HepG2 (cell line): ENCODE data around the gene RPRD1A. TPM values are rescaled to one million over a fixed set of nuclear protein-coding genes. Genes with fewer than 3 reads are reported as not detected.

Experiments
- ATAC-seq: fragments of 200-7000 bp; cut with Tn5 transposase; 3 replicates; pipeline ENCODE4 v1.9.1; 2020; ENCODE audit warnings: mild to moderate bottlenecking, moderate library complexity
- BruUV-seq: library from RNA; stranded (reverse); fragments of 400-500 nt; replicated peaks from 2 replicates; lab custom pipeline; 2021; lab: Mats Ljungman, UMichigan
- CTCF ChIA-PET: fragments of 300-600 bp; formaldehyde crosslinking; extraction: SDS; loops from one replicate; lab custom pipeline; 2021; ENCODE audit warnings: low total read pairs, inconsistent platforms, low intra/inter-chr PET ratio; lab: Yijun Ruan, JAX
- POLR2A ChIA-PET: fragments of 350-600 bp; sonication (Branson Sonifier 250); formaldehyde crosslinking; loops from one replicate; lab custom pipeline; 2020; ENCODE audit warnings: antibody characterized with exemption, inconsistent platforms; lab: Yijun Ruan, JAX
- DNase-seq: peaks from one replicate; pipeline ENCODE4 v3.0.0-alpha.2; 2015; ENCODE audit warnings: low spot score
- FAIRE-seq: peaks from 3 replicates; lab custom pipeline; 2011; peaks lifted over from hg19 to GRCh38; lab: Jason Lieb, UNC
- H2AFZ ChIP-seq: one replicate; pipeline ENCODE4 v1.6.1; 2011; ENCODE audit warnings: low read length, inconsistent platforms
- H3K27ac ChIP-seq: fragments of 300-600 bp; 3 replicates; pipeline ENCODE4 v1.8.0; 2011; ENCODE audit warnings: mixed run types, mild to moderate bottlenecking, mixed read lengths, low read length, inconsistent platforms; ENCODE audit not compliant: insufficient read depth; ENCODE audit errors: extremely low read length
- H3K27me3 ChIP-seq, 2 experiments: fragments of 200-600 bp in 1 of 2; 2 replicates in 1 of 2; 3 replicates in 1 of 2; pipeline versions ENCODE4 v1.6.0 to v1.8.0; 2011; ENCODE audit warnings: low read length in 2 of 2, mild to moderate bottlenecking in 2 of 2, moderate library complexity in 2 of 2, inconsistent platforms in 1 of 2; ENCODE audit not compliant: insufficient read depth in 2 of 2, control insufficient read depth in 1 of 2
- H3K36me3 ChIP-seq, 2 experiments: fragments of 200-600 bp in 1 of 2; replicated peaks in 1 of 2; 2 replicates in 1 of 2; 3 replicates in 1 of 2; pipeline versions ENCODE4 v1.5.1 to v1.8.0; 2011; ENCODE audit warnings: low read length in 2 of 2, inconsistent platforms in 1 of 2; ENCODE audit not compliant: insufficient read depth in 2 of 2, control insufficient read depth in 1 of 2
- H3K4me1 ChIP-seq: 2 replicates; pipeline ENCODE4 v1.5.1; 2012; ENCODE audit warnings: low read length, inconsistent platforms; ENCODE audit not compliant: insufficient read depth
- H3K4me2 ChIP-seq: 2 replicates; pipeline ENCODE4 v1.6.0; 2011; ENCODE audit warnings: low read depth, low read length, inconsistent platforms
- H3K4me3 ChIP-seq, 3 experiments: fragments of 200-600 bp in 1 of 3; sonication (generic), shearing (Covaris generic) in 1 of 3; replicated peaks in 1 of 3; 2 replicates each; pipeline ENCODE4 v1.5.1; 2011 to 2016; ENCODE audit warnings: low read length in 3 of 3, inconsistent platforms in 2 of 3, low read depth in 2 of 3, mild to moderate bottlenecking in 2 of 3, control low read depth in 1 of 3, mixed read lengths in 1 of 3; ENCODE audit not compliant: insufficient read depth in 1 of 3
- H3K79me2 ChIP-seq: one replicate; pipeline ENCODE4 v1.6.1; 2011; ENCODE audit warnings: low read length, inconsistent platforms; ENCODE audit not compliant: insufficient read depth
- H3K9ac ChIP-seq: 2 replicates; pipeline ENCODE4 v1.6.0; 2011; ENCODE audit warnings: mild to moderate bottlenecking, low read depth, low read length, inconsistent platforms; ENCODE audit not compliant: insufficient read depth
- H3K9me3 ChIP-seq: 2 replicates; pipeline ENCODE4 v1.5.1; 2012; ENCODE audit warnings: mild to moderate bottlenecking, low read length
- H4K20me1 ChIP-seq: 2 replicates; pipeline ENCODE4 v1.6.0; 2011; ENCODE audit warnings: inconsistent platforms, mild to moderate bottlenecking, low read length, moderate library complexity; ENCODE audit not compliant: insufficient read depth
- AKAP8 ChIP-seq: sonication (generic); formaldehyde crosslinking; IDR thresholded peaks from 2 replicates; pipeline ENCODE4 v1.5.1; 2020; ENCODE audit warnings: mild to moderate bottlenecking, missing genetic modification reagents
- ATAD3A ChIP-seq: sonication (generic); formaldehyde crosslinking; IDR thresholded peaks from 2 replicates; pipeline ENCODE4 v1.4.0; 2020; ENCODE audit warnings: missing genetic modification reagents
- PHF21A ChIP-seq: sonication (generic); formaldehyde crosslinking; IDR thresholded peaks from 2 replicates; pipeline ENCODE4 v1.5.0; 2020; ENCODE audit warnings: mild to moderate bottlenecking, missing genetic modification reagents
- SMYD3 ChIP-seq: sonication (generic); formaldehyde crosslinking; IDR thresholded peaks from 2 replicates; pipeline ENCODE4 v1.8.1; 2023; ENCODE audit warnings: mild to moderate bottlenecking, missing genetic modification reagents
- ZNF772 ChIP-seq: sonication (generic); formaldehyde crosslinking; IDR thresholded peaks from 2 replicates; pipeline ENCODE4 v1.5.0; 2020; ENCODE audit warnings: mild to moderate bottlenecking, missing genetic modification reagents
- ZSCAN25 ChIP-seq: sonication (generic); formaldehyde crosslinking; IDR thresholded peaks from 2 replicates; pipeline ENCODE4 v1.8.0; 2022; ENCODE audit warnings: mild to moderate bottlenecking, missing genetic modification reagents
- WGBS: methylation state at CpG from one replicate; pipeline ENCODE4 v1.1.6; 2017; ENCODE audit warnings: low lambda C conversion rate; 5-methylcytosine and 5-hydroxymethylcytosine counted together
- in situ Hi-C: cut with HindIII; loops from 2 replicates; pipeline ENCODE4 v1.10.0; 2017; ENCODE audit warnings: low pct_unique_long_range_greater_than_20kb; ENCODE audit not compliant: extremely low pct_ligation_motif_present
- intact Hi-C: fragments of 100-400 bp; cut with micrococcal nuclease; formaldehyde crosslinking; loops from one replicate; pipeline ENCODE4 v1.10.0; 2022; ENCODE audit not compliant: unreplicated experiment
- polyA plus RNA-seq, 8 experiments: library from polyadenylated mRNA; depleted of rRNA in 3 of 8; stranded (reverse) in 7 of 8; unstranded in 1 of 8; fragments of >200 nt; fragmentation: Illumina TruSeq in 4 of 8; extraction: Trizol in 4 of 8; gene quantifications; 2 replicates each; pipeline versions ENCODE4 v1.2.1 to v1.2.3, GENCODE V29; 2011 to 2016; ENCODE audit warnings: low read depth in 4 of 8, missing spikeins in 1 of 8, mixed read lengths in 1 of 8; ENCODE audit not compliant: insufficient read depth in 1 of 8
- total RNA-seq, 5 experiments: library from RNA; depleted of rRNA; stranded (reverse); fragments of >200 nt; fragmentation: Illumina TruSeq; extraction: Trizol; gene quantifications; 2 replicates each; pipeline ENCODE4 v1.2.3, GENCODE V29; 2016; ENCODE audit warnings: low read depth in 1 of 5
- TF ChIP-seq, protein P1 (sequence below): sonication (generic); formaldehyde crosslinking; IDR thresholded peaks from 2 replicates; pipeline ENCODE4 v1.5.0; 2020; ENCODE audit warnings: mild to moderate bottlenecking, missing genetic modification reagents, moderate library complexity
- TF ChIP-seq, protein P2 (sequence below): sonication (generic); formaldehyde crosslinking; IDR thresholded peaks from 2 replicates; pipeline ENCODE4 v1.4.0; 2020; ENCODE audit warnings: missing genetic modification reagents

Gene RPRD1A
- total and polyA plus RNA-seq, 2 of the 13 experiments (the other 11 are each of a cell fraction or from before 2014, with no cell fraction given): 42.5 to 78.2 TPM

DNA sequence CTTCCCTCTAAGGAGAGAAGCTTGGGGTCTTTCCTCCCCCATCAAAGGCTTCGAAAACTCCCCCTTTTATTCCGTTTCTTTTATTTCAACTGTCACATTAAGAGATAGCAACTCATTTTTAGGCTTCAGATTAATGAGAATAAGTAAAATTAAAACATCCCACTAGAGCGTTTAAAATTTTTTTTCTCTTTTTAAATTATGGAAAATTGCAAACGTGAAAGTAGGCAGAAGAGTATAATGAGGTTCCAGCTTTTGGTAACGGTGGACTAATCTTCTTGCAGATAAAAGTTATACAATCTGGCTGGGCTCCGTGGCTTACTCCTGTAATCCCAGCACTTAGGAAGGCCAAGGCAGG is 116.8 kb downstream of the RPRD1A start:
- H3K4me3 ChIP-seq: peak overlapping the region in 2 of 3 experiments; percentile 65 to 81; a peak in 4 of 6 replicates
- no peaks in the 10 kb centered on the region for H4K20me1 ChIP-seq
- POLR2A ChIA-PET: interaction anchor here (1.3 kb wide), 1 partner anchor 22 kb away, joined by 4 read pairs; the partner anchor contains the start of gene RMP24
- H3K27me3 ChIP-seq: peaks cover 0 to 8% of the 10 kb centered on the region in 2 experiments; a peak in 3 of 5 replicates
- no peak overlapping the region for H2AFZ ChIP-seq
- intact Hi-C loops: loop anchor here (1.0 to 5.0 kb wide), 3 partner anchors 22 to 288 kb away; partner anchors contain the start of gene RMP24
- H3K36me3 ChIP-seq: no peaks in the 10 kb centered on the region
- TF ChIP-seq SMYD3 (CRISPR knock-in tag): peak; percentile 1; the same call in 1 of the 2 replicates
- TF ChIP-seq ATAD3A (CRISPR knock-in tag): no peak
- H3K79me2 ChIP-seq: no peaks in the 10 kb centered on the region
- CTCF ChIA-PET: interaction anchor here (1.3 to 1.7 kb wide), 2 partner anchors 194 to 543 kb away, joined by 4 to 12 read pairs; no protein-coding TSS in a partner anchor
- BruUV-seq: no TSS peak
- WGBS: 8% methylated on average over 6 of the region's 6 CpGs
- ATAC-seq: no peak
- in situ Hi-C loops: loop anchor here (5.0 to 25.0 kb wide), 2 partner anchors 193 to 563 kb away; partner anchors contain the start of gene ZNF396
- no peaks in the 10 kb centered on the region for H3K9me3 ChIP-seq
- no peak for DNase-seq
- H3K4me2 ChIP-seq: peak overlapping the region; percentile 98
- H3K4me1 ChIP-seq: peaks cover 11% of the 10 kb centered on the region
- no peak for FAIRE-seq
- H3K27ac ChIP-seq: no peak overlapping the region
- no peak overlapping the region for H3K9ac ChIP-seq

GRCh38 chr18:35949903-35950627 is 117.3 kb downstream of the RPRD1A start:
- ATAC-seq: peak; percentile 90
- Histone ChIP-seq H3K9me3 (no peaks in the 10 kb centered on the region), H3K4me1 (peaks cover 11% of the 10 kb centered on the region), H3K4me3 (peak overlapping the region; percentile 59 to 81 (median 65)), H2AFZ (no peak overlapping the region), H3K27me3 (peaks cover 0 to 8% of the 10 kb centered on the region in 2 experiments; a peak in 3 of 5 replicates), H3K27ac (no peak overlapping the region), H3K4me2 (peak overlapping the region; percentile 98), H3K79me2 (no peaks in the 10 kb centered on the region), H4K20me1 (no peaks in the 10 kb centered on the region), H3K36me3 (no peaks in the 10 kb centered on the region), H3K9ac (peak overlapping the region; percentile 47)
- peak; percentile 67 for FAIRE-seq
- POLR2A ChIA-PET: interaction anchor here (1.3 kb wide), 1 partner anchor 22 kb away, joined by 4 read pairs; the partner anchor contains the start of gene RMP24
- 3% methylated on average over 20 of the region's 54 CpGs for WGBS
- intact Hi-C loops (loop anchor here (1.0 to 5.0 kb wide), 3 partner anchors 22 to 288 kb away; partner anchors contain the start of gene RMP24), in situ Hi-C loops (loop anchor here (5.0 to 25.0 kb wide), 2 partner anchors 193 to 563 kb away; partner anchors contain the start of gene ZNF396)
- peak; percentile 56 for DNase-seq
- BruUV-seq: no TSS peak
- CTCF ChIA-PET: interaction anchor here (1.3 to 1.7 kb wide), 2 partner anchors 194 to 542 kb away, joined by 4 to 12 read pairs; no protein-coding TSS in a partner anchor
- TF ChIP-seq, protein P1, sequence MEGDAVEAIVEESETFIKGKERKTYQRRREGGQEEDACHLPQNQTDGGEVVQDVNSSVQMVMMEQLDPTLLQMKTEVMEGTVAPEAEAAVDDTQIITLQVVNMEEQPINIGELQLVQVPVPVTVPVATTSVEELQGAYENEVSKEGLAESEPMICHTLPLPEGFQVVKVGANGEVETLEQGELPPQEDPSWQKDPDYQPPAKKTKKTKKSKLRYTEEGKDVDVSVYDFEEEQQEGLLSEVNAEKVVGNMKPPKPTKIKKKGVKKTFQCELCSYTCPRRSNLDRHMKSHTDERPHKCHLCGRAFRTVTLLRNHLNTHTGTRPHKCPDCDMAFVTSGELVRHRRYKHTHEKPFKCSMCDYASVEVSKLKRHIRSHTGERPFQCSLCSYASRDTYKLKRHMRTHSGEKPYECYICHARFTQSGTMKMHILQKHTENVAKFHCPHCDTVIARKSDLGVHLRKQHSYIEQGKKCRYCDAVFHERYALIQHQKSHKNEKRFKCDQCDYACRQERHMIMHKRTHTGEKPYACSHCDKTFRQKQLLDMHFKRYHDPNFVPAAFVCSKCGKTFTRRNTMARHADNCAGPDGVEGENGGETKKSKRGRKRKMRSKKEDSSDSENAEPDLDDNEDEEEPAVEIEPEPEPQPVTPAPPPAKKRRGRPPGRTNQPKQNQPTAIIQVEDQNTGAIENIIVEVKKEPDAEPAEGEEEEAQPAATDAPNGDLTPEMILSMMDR: peak; percentile 86
- TF ChIP-seq, protein P2, sequence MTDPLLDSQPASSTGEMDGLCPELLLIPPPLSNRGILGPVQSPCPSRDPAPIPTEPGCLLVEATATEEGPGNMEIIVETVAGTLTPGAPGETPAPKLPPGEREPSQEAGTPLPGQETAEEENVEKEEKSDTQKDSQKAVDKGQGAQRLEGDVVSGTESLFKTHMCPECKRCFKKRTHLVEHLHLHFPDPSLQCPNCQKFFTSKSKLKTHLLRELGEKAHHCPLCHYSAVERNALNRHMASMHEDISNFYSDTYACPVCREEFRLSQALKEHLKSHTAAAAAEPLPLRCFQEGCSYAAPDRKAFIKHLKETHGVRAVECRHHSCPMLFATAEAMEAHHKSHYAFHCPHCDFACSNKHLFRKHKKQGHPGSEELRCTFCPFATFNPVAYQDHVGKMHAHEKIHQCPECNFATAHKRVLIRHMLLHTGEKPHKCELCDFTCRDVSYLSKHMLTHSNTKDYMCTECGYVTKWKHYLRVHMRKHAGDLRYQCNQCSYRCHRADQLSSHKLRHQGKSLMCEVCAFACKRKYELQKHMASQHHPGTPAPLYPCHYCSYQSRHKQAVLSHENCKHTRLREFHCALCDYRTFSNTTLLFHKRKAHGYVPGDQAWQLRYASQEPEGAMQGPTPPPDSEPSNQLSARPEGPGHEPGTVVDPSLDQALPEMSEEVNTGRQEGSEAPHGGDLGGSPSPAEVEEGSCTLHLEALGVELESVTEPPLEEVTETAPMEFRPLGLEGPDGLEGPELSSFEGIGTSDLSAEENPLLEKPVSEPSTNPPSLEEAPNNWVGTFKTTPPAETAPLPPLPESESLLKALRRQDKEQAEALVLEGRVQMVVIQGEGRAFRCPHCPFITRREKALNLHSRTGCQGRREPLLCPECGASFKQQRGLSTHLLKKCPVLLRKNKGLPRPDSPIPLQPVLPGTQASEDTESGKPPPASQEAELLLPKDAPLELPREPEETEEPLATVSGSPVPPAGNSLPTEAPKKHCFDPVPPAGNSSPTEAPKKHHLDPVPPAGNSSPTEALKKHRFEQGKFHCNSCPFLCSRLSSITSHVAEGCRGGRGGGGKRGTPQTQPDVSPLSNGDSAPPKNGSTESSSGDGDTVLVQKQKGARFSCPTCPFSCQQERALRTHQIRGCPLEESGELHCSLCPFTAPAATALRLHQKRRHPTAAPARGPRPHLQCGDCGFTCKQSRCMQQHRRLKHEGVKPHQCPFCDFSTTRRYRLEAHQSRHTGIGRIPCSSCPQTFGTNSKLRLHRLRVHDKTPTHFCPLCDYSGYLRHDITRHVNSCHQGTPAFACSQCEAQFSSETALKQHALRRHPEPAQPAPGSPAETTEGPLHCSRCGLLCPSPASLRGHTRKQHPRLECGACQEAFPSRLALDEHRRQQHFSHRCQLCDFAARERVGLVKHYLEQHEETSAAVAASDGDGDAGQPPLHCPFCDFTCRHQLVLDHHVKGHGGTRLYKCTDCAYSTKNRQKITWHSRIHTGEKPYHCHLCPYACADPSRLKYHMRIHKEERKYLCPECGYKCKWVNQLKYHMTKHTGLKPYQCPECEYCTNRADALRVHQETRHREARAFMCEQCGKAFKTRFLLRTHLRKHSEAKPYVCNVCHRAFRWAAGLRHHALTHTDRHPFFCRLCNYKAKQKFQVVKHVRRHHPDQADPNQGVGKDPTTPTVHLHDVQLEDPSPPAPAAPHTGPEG (CRISPR knock-in tag): no peak
- TF ChIP-seq PHF21A (CRISPR knock-in tag) (0 out of 2 replicates have a peak, but pooled peaks have one; percentile 25), AKAP8 (CRISPR knock-in tag) (no peak), ZNF772 (CRISPR knock-in tag) (peak; percentile 35; the same call in 1 of the 2 replicates), ZSCAN25 (CRISPR knock-in tag) (peak; percentile 40; the same call in 1 of the 2 replicates)
